Measurements from ENCODE around the gene RSRC1.
"Not testable (repeated sequence)": the region's sequence is repeated elsewhere in the genome, so short reads cannot be mapped to it uniquely, and the experiment has no call there.

GRCh38 chr3:158122721-158123120 is 12.8 kb downstream of the RSRC1 start:
- not testable (repeated sequence) for TF ChIP-seq CTCF (optimal IDR thresholded peaks at IDR 0.05 in 1 of 3, IDR thresholded peaks at IDR 0.05 in 1 of 3, conservative IDR thresholded peaks at IDR 0.05 in 1 of 3; ENCODE audit: extremely low read depth in 1 of 3, insufficient read depth in 2 of 3, low read length in 3 of 3); EZH2 (IDR thresholded peaks at IDR 0.05; ENCODE audit: low read length)

Data from keratinocyte (primary cell).